MV-4-11 (cell line): Measurements from ENCODE around the gene GNB5.

Experiments
- DNase-seq: peaks from one replicate; lab custom pipeline; 2025; lab: John Stamatoyannopoulos, UW

Gene GNB5

DNA sequence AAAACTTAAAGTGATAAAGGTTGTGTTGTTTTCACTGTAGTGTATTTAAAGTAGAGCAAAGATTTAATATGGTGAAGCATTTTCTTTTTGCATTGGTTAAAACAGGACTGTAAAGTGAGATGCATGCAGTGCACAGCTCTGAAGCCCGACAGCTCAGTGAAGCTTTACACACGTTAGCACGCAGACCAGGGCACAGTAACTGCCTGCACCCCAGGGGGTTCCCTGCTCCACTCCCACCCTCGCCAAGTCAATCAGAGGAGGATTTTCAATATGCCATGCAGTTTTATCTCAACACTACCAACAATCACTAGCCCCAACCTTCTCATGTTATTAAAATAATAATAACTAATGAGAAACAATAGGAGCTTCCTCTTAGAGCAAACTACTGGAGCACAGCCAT lies 50.5 kb downstream of the GNB5 start:
- DNase-seq, result no peak

DNA sequence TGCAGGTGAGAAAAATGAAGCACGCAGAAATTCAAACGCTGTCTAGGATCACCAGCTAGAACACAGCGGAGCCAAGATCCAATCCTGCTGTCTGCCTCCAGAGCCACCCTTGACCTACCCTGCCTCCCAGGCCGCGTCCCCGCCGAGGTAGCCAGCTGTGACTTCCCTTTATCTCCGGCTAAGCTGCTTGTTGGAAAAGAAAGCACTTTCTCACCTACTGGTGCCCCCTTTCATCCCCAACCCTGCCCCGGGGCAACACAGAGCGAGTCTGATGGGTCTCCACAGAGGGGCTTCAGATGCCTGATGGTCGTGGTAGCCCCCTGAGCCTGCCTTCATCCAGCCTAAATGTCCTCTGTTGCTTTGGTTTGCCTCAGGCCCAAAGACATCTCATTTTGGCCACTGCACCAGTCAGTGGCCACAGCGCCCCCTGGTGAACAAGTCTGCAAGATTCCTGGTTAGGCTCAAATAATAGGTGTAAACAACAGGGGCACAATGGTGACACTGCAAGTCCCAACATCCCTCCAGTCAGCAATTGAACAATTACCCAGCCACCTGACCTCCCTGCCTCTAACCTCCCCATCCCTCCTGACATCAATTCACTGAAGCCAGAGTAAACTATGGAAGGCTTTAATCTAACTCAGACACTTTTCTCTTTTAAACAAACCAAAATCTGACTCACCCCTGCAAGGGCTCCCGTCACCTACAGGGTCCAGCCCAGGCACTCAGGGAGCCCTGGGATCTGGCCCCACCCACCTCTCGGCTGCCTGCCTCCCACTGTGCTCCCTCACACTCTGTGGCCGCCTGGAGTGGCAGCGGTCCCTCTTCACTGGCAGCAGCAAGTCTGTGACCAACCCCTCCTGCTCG lies 51.4 kb downstream of the GNB5 start:
- DNase-seq, result peak; percentile 68

DNA sequence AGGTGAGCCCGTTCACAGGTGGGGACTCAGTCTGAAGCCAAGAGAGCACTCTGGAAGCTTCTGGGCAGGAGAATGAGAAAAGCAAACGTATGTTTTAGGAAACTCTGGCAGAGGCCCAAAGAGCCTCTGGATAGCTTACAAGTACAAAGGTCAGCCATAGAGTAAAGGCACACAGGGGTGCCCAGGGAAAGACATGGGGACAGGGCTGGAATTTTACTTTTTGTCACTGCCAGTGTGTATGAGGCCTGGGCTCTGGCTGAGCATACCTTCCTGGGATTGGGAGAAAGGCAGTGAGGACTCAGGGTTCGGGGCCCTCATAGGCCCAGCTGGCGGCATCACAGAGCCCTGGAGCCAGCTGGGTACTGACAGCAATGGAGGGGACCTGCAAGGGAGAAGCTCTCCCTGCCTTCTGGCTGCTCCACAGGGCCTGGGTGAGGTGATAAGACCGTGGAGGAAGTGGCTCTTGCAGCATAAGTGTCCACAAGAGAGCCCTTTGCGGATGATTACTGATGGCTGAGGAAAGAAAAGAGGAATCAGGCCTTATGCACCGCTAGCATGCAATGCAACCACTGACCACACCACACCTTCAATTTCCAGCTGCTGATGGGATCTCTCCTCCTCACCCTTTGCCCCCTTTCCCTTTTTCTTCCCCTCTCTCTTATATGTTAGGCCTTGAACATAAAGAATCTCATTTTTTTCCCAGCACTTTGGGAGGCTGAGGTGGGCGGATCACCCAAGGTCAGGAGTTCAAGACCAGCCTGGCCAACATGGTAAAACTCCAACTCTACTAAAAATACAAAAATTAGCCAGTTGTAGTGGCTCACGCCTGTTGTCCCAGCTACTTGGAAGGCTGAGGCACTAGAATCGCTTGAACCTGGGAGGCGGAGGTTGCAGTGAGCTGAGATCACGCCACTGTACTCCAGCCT lies 53.5 kb downstream of the GNB5 start:
- DNase-seq, result peak; percentile 99

DNA sequence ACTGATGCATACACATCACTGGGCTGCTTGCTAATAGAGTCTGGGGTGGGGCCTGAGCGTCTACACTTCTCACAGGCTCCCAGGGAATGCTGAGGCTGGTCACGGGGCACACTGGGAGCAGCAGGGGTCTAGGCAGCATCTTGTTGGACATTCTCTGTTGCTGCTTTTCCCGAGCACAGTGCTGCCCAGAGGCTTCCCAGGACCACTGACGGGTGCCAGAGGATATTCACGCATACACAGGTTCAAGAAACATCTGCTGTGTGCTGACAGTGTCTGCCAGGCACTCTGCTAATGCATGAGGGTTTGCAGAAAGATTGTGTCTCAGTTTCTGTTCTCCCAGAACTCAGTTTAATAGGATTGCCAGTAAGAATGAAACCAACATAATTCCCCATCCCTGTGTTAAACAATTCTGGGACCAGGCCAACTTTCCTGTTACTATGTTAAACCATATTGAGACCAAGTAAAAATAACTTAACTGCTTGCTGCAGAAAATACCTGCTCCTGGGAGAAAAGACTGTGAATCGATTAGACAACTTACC lies 54.7 kb downstream of the GNB5 start:
- peak; percentile 88 for DNase-seq

DNA sequence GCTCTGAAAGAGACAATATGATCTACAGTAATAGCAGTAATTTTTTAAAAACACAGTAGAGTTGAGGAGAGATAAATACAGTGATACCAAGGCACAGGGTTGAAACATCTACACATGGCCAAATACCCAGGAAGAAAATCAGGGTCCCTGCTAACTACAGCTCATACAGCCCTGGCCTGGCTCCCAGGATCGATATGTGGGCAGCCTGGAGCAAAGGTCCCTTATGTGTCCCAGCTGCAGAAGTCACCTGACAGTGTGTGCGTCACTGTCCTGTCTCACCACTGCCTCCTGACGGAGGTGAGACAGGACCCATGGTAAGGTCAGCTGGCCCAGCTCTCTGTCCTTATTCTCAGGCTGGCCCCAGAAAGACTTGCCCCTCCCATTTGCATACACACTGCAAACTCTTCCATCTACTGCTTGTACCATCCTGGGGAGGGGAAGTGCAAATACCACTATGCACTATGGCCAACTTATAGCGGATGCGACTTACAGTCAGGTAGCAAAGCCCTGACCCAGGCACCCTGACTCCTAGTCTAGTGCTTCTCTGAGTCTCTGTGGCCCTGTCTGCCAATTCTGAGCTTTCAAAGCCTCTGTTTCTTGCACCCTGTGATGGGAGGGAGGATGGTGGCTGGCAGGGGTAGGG lies 56.6 kb downstream of the GNB5 start:
- no peak for DNase-seq

DNA sequence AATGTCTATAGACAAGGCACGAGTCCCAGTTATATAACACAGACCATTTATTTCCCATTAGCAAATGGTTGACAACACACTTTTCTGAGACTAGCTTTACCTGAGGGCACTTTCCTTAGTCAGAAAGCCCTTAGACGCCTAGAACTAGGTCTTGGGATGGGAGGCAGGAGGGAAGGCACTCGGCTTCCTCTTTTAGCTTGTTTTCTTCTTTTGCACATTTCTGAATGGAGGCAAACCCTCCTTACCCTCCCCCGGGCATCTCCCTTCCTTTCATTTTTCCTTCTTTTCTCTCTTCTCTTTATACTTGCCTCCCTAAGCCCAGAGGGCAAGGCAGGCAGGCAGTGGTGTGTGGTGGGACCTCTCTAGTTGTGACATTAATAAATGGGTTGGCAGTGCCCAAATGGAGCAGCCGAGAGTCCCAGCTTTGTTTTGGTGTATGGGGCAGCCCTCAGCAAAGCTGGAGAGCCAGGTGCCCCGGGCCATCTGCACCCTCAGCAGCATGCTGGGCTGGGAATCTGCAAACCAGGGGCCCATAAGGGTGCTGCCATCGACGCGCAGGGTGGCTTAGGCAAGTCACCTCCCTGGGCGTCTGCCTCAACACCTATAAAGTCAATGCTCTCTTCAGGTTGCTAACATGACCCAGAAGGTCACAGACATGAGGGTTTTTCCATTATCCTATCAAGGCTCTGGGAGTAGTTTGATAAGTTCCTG lies 57.5 kb downstream of the GNB5 start:
- DNase-seq, result peak; percentile 22

DNA sequence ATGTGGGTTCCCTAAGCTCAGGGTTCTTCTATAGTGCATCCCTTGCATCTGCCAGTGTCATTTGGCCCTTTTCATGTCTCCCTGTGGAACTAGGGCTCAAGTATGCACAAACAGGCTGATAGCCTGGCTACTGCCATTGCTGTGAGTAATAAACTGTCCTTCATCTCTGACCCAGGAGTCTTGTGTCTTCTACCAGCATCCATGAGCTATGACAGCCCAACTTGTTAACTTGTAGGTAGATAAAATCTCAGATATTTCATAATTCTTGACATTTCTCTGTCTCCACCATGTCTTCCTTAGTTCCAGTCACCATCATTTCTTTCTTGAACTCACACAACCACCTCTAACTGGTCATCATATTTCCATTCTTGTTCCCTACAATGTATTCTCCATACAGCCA lies 59.1 kb downstream of the GNB5 start:
- DNase-seq, result no peak

DNA sequence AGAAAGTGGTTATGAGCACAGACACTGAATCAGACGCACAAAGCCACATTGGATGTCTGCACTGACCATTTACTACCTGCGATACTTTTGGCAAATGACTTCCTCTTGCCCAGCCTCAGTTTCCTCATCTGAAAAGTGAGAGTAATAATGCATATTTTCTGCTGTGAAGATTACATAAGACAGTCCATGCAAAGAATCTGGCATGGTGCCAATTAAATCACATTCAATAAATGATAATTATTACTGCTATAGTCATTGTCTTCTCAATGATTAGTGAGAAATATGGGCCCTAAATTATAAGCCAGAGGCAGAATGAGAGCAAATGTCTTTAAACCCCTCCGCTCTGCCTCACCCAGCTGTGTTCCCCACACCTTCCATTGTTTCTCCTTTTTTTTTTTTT lies 62.6 kb downstream of the GNB5 start:
- no peak for DNase-seq

DNA sequence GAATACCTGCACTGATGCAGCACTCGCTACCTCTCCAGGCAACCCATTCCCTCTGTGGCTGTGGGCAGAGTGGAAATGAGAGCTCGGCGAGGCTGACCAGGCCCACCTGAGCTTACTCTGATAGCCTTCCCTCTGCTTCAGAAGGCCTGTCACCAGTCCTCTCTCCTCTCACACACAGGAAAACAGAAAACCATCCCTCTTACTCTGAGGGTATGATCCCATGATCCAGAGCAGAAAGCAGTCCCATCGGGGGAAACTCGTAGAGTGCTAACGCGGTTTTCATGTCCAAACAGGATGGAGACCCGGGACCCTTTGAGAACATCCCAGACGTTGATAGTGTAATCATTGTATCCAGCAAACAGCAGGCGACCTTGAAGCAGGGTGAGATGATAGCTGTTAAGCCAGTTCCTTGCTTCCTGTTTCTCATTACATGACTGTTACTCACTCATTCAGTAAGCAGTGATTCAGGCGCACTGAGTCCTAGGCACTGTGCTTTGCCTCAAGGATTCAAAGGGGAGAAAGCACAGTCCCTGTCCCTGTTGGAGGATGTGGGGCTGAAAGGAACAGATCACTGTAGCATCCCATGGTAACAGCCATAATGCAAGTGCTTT lies 66.8 kb downstream of the GNB5 start:
- DNase-seq, result peak; percentile 65

DNA sequence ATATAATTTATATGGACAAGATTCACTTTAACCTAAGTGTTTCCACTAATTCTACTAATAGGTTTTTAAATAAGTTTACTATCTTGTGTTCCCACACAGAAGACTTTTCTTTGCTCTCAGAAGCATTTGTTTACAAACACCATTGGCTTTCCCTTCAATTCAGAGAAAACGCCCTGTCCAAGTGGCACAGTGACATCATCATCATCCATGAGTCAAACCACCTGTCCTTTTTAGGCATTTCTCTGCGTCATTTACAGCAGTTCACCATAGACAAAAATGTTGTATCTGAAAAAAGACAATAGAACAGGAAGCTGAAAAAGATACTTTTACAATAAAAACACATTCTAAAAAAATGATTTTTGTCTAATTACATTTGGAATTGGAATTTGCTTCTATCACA lies 69.3 kb downstream of the GNB5 start:
- no peak for DNase-seq

DNA sequence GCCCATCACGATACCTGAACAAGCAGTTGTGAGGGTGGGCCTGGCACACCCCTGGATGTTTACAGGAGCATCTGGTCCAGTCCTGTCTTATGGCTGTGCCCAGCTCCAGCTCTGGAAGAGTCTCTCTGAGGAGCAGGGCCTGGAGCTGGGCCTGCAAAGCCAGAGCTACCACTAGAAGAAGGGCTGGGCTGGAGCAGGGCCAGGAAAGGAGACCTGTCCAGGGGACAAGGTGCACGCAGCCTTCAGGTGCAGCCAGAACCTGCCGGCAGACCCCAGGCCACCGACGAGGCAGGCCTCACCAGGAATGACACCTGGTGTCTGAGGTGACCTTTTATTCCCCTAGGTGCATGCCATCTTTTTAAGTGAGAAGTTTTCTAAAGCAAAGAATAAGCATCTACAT lies 70.2 kb downstream of the GNB5 start:
- no peak for DNase-seq

DNA sequence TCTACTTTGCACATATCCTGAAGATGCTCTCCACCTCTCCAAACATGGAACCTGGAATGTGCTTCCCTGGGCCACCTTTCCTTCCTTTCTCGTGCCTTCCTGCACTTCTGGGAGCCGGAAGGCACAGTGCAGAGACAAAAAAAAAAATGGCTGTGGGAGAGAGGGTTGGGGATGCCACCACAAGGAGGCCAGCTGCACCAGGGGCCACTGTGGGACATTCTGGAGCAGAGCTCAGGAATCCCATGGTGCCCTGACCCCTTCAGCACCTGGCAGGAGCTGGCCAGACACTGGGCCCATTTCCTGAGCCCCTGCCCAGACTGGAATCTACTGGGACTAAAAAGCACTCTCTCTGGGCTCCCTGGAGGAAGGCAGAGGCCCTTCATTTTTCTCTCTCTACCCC lies 70.7 kb downstream of the GNB5 start:
- no peak for DNase-seq

DNA sequence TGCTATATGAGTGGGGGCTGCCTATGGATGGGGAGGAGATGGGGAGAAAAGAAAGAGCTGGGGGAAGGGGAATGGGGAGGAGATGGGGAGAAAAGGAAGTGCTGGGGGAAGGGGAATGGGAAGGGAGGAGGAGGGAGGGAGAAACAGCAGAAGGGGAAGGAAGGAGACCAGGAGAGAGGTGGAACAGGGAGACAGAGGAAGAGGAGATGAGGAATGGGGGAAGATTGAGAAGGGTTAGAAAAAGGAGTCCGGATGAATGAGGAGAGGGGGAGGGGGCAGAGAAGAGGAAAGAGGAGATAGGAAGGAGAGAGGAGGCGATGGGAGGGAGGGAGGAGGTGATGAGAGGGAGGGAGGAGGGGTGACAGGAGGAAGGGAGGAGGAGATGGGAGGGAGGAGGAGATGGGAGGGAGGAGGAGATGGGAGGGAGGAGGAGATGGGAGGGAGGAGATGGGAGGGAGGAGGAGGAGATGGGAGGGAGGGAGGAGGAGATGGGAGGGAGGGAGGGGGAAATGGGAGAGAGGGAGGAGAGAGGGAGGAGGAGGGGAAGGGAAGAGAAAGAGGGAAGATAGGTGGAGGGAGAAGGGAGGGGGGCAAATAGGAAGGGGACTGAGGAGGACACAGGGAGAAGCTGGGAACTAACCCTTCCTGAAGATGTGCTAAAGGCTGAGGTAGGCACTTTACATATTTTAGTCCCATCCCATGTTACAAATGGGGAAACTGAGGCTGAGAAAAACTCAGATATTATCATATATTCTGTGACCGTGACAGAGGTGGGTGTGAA lies 72.0 kb downstream of the GNB5 start:
- DNase-seq, result no peak

DNA sequence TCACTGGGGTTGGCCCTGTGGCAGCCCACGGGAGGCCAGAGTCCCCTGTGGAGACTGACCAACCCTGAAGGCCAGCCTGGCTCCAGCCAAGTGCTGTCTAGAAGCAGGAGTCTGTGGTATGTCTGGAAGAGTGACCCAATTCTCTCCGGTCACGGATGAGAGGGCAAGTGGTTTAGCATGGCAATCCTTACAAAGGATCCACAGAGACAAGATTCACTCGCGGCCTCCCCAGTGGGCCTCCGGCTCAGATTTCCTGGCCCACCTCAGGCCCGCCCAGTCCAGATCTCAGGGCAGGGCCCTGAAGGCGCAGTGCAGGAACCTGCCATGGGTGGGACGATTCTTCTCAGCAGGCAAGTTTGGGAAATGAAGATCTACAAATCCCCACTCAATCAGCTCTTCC lies 73.6 kb downstream of the GNB5 start:
- no peak for DNase-seq

DNA sequence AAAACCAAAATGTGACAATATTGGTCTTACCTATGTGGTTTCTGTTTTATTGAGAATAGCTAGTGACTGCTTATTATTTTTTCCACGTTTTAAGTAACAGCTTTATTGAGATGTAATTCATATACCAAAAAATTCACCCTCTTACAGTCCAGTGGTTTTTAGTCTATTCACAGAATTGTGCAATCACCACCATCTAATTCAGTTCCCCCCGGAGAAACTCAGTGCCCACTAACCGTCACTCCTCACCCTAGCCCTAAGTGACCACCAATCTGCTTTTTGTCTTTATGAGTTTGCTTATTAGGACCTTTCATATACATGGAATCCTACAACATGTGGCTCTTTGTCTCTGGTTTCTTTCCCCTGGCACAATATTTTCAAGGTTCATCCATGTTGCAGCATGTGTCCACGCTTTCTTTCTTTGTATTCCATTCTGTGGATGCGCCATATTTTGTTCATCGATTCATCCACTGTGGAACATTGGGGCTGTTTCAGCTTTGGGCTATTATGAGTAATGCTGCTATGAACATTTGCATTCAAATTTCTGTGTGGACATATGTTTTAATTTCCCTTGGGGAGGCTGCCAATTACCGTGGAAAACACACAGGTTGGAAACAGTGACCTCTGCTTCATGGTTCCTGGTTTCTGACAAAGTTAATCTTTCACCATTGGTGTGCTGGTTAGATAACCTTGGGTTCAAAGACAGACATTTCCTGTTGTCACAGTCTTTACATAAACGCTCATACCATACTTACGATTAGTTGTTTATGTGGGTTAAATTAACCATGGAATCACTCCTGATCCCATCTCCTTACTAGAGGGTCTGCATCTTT lies 75.4 kb downstream of the GNB5 start:
- DNase-seq, result peak; percentile 73

DNA sequence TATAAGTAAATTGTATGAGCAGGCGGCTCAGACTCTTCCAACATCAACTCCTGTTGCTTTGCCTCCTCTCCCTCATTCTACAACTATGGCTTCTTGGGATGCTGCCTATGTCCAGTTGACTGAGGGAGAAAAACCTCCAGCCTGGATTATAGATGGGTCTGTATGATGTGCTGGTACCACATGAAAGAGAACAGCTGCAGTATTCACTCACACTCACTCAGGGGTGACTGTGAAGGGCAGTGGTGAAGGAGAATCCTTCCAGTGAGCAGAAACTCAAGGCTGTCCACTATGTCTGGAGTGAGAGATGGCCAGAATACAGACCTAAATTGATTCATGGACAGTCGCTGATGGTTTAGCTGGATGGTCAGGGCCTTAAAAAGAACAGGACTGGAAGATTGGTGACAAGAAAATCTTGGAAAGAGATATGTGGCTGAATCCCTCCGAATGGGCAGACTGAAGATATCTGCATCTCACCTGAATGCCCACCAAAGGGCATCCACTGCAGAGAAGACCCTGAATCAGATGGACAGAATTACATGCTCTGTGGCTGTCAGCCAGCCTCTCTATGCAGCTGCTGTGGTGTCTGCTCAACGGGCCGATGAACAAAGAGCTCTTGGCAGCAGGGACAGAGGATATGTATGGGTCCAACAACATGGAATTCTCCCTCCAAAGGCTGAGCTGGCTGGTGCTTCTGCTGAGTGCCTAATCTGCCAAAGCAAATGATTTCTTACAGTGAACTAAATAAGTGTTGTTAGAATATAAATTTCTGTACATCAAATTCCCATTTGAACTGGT lies 76.7 kb downstream of the GNB5 start:
- DNase-seq, result no peak

DNA sequence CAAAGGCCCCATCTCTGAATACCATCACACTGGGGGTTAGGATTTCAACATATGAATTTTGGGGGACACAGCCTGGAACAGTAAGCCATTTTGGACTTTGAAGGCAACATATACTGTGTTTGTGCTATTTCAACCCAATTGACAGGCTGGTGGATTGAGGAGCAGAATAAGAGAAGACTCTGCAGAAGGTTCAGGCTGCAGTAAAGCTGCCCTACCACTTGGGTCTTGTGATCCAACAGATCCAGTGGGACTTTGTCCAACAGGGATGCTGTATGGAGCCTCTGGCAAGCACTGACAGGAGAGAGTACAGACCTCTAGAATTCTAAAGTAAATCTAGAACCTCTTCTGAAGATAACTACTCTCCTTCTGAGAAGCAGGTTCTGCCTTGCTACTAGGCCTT lies 77.5 kb downstream of the GNB5 start:
- DNase-seq, result peak; percentile 16

DNA sequence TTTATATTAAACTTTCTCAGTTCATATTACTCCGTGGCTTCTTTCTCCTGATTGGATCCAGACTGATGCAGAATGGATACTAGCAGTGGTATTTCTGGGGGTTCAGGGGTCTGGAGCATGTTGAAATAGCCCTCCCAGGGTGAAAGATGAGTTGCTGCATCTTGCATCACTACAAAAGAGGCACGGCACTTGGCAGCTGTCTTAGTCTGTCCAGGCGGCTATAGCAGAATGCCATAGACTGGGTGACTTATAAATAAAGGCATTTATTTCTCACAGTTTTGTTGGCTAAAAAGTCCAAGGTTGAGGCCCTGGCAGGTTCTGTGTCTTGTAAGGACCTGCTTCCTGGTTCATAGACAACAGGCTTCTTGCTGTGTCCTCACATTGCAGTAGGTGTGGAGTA lies 78.0 kb downstream of the GNB5 start:
- DNase-seq, result peak; percentile 48
